GM18499 (cell line): ENCODE measurements around the gene RANBP3L.
"Not testable (repeated sequence)": the region's sequence is repeated elsewhere in the genome, so short reads cannot be mapped to it uniquely, and the experiment has no call there.

Experiments used
- ATAC-seq: cut with Tn5 transposase; IDR thresholded peaks from one replicate; pipeline ENCODE4 v1.9.1; 2021; ENCODE audit warnings: moderate number of reproducible peaks; ENCODE audit not compliant: insufficient read depth, unreplicated experiment

The RANBP3L gene

DNA sequence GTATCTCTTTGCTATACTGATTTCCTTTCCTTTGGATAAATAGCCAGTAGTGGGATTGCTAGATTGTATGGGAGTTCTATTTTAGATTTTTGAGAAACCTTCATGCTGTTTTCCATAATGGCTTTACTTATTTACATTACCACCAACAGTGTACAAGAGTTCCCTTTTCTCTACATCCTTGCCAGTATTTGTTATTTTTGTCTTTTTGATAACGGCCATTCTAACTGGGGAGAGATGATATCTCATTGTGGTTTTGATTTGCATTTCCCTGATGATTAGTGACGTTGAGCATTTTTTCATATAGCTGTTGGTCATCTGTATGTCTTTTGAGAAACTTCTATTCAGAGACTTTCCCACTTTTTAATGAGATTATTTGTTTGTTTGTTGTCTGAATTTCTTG lies 85.8 kb downstream of the RANBP3L start:
- ATAC-seq: no peak

DNA sequence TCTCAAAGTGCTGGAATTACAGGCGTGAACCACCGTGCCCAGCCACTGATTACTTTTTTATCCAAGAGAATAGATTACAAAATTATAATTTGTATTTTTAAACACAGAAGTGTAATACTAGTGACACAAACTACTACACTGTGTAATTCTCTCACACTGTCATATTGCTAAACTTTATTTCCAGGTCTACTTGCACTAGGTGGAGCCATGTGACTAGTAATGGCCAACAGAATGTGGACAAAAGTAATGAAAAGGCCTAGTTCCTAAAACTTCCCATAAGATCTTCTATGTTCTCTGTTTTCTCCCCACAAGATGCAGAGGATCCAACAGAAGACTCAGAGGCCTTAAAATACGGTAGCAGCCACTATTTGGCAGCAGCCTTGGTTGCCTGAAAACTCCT lies 87.3 kb downstream of the RANBP3L start:
- ATAC-seq: no peak

DNA sequence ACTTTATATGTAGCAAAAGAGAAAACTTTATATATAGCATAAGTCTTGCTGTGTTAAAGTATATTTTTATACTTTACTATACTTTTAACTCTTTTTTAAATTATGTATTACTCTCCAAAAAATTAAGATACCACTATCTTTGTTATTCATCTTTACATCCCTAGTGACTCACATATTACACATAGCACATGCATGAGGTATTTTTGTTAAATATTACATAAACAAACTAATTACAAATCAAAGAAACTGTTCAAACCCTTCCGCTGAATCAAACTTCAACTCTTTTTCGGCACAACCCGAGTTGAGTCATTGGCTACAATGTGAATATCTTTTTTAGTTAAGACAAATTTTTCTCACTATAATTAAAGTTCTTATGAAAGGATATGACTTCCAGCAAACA lies 92.0 kb downstream of the RANBP3L start:
- ATAC-seq: no peak

DNA sequence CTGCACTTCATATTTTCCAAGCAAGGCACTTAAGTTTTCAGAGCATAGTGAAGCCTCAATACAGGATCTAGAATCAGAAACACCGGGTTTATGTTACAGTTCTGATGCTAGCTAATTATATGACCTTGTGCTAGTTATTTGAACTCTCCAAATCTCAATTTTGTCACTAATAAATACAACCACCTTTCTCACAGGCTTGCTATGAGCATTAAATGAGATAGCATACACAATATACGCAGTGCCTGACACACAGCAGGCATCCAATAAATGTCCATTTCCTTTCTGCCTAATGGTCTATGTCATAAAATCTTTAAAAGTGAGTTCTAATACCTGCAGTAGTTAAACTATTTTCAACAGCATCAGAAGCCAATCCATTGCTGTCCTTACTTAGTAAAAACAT lies 92.9 kb downstream of the RANBP3L start:
- no peak for ATAC-seq

DNA sequence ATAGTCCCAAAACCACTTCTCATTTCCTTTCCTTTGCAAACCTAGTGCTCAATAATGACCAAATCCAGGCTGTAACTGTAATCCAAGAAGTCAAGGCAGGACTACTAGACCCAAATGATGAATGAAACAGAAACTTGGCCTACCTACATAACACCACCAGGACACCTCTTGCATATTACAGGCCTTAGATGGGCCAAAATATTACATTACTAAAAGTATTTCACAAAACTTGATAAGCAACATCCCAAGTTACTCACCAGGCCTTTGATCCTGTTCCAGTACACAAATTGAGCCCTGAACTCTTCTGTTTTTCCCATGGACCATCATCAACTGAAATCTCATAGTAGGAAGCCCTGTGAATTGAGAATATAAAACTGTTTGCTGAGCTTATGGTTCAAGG lies 94.8 kb downstream of the RANBP3L start:
- no peak for ATAC-seq

DNA sequence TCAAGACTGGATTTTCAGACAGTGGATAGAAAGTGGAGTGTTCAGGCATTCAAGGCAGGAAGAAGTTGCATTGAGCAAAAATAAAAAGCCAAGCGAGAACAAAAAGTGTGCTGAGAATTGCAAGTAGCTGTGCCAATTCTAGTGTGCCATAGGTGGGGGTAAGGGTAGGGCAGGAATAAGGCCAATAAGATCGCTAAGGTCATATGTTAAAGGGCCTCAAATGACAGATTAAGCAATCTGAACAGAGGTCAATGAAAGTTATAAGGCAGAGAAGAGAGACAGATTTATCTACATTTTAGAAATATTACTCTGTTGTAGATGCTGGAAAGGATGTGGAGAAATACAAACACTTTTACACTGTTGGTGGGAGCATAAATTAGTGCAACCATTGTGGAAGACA lies 96.4 kb downstream of the RANBP3L start:
- no peak for ATAC-seq

DNA sequence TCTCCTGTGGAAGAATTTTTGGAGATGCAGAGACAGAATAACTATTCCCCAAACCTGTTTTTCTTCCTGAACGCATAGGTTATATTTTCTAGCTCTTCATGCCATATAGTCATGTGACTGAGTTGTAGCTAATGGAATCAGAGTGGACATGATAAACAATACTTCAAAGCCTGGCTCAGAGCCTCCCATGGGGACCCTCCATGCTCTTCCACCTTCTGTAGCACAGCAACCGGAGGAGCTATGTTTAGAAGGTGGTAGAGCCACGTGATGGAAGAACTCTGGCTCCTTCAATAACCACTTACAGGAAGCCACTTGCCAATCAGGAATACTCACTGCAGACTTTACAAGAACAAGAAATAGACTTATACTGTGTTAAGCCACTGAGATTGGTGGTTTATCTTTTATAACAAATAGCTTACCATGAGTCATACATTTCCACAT lies 99.2 kb downstream of the RANBP3L start:
- ATAC-seq: no peak

DNA sequence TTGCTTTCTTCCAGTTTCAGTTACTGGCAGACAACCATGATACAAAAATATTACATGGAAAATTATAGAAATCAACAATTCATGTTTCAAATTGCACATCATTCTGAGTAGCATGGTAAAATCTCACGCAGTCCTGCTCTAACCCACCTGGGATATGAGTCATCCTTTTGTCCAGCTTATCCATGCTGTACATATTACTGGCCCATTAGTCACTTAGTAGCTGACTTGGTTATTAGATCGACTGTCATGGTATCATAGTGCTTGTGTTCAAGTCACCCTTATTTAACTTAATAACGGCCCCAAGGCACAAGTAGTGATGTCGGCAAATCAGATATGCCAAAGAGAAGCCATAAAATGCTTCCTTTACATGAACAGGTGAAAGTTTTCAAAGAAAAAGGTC lies 101.2 kb downstream of the RANBP3L start:
- ATAC-seq: no peak

DNA sequence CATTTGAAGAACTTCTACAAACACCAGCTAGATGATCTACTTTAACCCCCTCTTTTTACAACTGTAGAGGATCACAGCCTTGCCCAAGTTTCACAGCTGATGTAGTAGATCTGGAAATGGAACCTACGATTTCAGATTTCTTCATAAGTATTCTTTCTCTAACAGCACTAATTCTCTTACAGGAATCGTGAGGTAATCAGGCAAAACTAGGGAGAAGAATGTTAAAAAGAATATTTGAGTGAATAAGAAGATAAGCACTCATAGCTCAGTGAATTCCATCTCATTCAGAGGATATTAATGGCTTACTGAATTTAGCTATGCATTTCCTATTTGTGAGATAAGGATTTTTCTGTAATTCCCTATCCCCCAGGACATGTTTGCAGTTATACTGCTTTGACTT lies 102.1 kb downstream of the RANBP3L start:
- no peak for ATAC-seq

DNA sequence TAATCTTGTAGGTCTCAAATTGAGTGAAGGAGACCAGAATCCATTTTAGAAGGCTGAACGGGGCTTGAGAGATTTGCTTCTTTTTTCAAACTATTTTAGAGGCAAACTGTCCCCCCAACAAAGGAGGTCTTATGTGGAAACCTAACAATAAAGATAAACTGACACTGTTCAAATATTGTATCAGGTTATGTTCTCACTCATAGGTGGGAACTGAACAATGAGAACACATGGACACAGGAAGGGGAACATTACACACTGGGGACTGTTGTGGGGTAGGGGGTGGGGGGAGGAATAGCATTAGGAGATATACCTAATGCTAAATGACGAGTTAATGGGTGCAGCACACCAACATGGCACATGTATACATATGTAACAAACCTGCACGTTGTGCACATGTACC lies 102.9 kb downstream of the RANBP3L start:
- not testable (repeated sequence) for ATAC-seq
